Kasumi-1 (cell line): ENCODE results near the gene GALNT10.

Experiments used
- DNase-seq, 2 experiments: peaks; one replicate each; lab custom pipeline; 2025; lab: John Stamatoyannopoulos, UW

The GALNT10 gene

DNA sequence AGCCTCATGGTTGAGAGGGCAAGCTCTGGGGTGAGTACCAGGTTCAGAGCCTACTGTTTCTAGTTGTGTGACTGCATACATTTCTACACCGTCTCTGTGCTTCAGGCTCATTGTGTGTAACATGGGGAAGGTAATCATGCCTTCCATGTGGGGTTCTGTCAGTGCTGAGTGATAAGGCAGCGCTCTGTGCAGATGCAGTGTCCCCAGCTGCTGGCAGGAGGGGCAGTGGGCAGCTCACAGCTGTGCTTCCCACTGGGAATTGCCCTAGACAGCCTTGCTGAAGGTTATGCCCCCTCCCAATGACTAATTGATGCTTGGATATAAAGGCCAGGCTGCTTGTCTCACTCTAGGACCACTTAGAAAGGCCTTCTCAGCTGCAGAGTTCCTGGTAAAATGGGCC lies 133.5 kb downstream of the GALNT10 start:
- no peak for DNase-seq

DNA sequence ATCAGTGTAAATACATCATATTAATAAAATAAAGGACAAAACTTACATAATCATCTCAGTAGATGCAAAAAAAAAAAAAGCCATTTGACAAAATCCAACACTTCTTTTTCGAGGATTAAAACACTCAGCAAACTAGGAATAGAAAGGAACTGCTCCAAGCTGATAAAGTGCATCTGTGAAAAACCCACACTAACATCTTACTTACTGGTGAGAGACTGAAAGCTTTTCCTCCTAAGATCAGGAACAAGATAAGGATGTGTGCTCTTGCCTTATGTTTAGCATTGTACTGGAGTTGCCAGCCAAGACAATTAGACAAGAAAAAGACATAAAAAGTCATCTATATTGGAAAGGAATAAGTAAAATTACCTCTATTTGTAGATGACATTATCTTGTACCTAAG lies 135.0 kb downstream of the GALNT10 start:
- DNase-seq: no peak

DNA sequence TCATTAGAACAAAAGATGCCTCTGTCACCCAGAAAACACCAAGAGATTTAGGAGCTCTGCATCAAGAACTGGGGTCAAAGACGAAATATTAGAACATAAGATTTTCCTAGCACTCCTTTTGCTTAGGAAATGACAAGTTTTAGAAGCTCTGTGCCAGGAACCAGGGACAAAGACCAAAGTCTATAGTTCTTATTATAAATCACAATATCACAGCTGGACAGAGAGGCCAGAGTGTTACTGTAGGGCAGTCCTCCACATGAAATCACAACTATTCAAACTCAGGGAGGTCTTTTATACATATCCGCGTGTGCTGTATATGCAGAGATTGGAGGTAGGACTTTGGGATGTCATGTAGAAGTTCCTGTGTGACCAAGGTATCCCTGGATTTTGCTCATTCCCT lies 138.5 kb downstream of the GALNT10 start:
- DNase-seq: no peak

DNA sequence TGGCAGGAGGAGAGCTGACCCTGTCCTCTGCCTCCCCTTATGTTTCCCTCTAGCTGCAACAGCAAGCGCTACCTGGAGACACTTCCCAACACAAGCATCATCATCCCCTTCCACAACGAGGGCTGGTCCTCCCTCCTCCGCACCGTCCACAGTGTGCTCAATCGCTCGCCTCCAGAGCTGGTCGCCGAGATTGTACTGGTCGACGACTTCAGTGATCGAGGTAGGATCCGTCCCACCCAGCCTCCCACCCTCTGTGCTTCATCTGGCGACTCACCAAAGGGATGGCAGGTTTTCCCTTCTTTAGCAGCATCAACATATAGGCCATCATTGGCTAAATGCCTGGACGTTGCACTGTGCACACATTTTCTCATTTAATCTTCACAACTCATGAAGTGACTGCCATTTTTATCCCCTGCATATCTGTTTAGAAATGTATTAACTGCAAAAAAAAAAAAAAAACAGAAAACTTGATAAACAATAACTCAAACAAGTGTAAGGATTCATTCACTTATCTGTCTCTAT lies 139.0 kb downstream of the GALNT10 start:
- DNase-seq: no peak

DNA sequence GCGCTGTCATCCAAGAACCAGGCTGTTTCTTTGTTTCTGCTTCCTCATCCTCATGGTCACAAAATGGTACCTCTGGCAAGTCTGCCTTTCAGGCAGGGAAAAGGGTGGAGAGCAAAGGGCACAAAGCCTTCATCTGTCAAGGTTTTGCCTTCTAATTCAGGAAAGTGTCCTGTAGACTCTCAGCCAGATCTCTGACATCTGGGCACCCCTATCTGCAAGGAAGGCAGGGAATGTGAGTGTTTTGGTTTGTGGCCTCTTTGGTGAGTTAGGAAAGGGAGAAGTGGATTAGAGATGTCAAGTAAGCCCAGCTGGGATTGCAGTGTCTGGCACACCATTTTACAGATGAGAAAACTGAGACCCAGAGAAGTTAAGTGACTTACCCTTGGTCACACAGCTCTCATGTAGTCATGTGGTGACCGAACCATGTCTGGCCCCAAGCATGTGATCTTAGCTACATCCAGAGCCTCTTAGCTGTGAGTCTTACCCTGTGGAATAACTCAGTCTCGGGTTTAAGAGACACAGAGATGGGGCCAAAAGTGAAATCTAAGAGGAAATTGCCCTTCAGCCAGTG lies 139.6 kb downstream of the GALNT10 start:
- no peak for DNase-seq

DNA sequence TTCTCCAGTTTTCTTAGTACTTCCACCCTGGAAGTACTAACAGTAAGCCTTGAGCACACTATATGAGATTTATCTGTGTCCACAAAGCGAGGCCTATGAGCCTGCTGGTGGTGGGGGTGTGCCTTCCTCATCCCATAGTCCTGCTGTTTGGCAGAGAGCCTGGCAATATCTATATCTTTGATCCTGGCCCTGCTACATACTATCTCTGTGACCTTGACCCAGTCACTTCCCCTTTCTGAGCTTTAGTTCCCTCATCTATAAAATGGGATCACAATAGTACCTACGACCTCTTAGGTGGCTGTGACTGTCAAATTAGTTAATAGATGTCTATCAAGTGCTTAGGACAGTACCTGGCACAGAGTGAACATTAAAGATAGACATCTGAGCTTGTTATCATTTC lies 140.7 kb downstream of the GALNT10 start:
- DNase-seq: no peak

DNA sequence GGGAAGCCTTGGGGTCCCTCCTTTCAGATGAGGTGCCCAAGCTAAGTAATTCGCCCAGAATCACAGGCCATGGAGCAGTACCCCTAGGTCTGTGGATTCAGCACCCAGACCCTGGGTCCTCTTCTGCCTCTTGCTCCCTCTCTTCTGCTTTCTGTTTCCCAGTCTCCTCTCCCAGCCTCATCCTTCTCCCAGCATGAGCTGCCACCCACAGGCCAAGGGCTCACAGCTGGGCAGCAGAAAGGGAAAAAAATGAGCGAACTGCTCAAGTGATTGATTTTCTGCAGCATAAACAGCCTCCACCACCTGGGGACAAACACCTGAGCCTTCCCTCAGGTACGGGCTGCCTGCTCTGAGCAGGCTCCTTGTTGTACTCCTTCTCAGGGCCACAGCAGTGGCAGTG lies 141.4 kb downstream of the GALNT10 start:
- DNase-seq: no peak

DNA sequence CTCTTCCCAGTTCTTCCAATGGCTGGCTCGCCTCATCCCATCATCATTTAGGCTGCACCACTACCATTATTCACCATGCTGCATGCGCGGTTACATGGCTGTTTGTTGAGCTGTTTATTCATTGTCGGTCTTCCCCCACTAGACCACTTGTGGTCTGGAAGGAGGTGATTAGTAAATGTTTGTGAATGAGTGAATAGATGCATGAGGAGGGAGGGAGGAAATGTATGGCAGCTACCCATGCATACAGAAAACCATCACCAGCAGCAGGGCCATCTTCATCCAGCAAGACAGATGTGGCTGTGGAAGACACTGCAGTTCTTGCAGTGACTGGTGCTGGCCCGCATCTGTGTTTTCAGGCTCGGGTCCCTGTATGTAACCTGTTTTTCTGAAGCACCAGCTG lies 141.9 kb downstream of the GALNT10 start:
- DNase-seq: no peak

DNA sequence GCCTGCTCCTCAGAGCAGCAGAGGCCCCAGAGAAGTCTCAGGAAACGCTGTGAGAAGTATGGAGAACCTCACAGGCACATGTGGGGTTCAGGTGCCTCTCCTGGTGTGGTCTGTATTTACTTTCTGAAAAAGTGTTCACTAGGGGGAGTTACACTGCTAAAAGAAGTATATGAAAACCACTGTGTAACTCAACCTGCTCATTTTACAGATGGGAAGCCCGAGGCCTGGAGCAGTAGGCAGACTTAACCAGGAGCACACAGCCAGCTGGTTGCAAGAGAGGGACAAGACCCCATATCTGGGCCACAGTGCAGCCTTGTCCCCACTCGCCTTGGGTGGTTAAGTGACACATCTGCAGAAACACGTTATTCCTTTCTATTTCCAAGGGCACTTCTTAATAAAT lies 142.5 kb downstream of the GALNT10 start:
- DNase-seq: no peak

DNA sequence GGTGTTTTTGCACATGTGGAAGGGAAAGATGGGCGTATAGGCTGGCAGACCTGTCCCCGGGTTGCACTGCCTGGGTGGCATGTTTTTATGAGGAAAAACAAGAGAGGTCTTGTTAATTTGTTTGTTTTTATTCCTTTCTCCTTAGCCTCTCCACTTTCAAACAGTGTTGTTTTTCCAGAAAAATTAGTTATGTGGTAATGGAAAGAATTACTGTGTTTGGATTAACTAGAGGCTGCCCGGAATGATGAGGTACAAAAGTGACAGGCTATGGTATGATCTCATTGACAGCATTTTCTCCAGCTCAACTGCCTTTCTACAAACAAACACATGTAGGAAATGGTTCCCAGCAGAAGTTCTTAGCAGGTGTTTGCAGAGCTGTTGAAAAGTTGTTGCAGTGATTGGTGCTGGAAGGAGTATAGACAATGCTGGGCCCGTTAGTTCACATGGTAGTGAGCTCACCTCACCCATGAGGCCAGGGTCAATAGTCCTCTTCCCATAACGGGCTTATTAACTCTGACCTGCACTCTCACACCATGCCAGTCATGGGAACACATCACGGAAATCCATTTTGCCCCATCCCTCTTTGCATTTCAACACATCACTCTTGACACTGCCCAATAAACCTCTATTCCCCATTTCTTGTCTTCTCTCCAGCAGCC lies 144.0 kb downstream of the GALNT10 start:
- no peak for DNase-seq

DNA sequence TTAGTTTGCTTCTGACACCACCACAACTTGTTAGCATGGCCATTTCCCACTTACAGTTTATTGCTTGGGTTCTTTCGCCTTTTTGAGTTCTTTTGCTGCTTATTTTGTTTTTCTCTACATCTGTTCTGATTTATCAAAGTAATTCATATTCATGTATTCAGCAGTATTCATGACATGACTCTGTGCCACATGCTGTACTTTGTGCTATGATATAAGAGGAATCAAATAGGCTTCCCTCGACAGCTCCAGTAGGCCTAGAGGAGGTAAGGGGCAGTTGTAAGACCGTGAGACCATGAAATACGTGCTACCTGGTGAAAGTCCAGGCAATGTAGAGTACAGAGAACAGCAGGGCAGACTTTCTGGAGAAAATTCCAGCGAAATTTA lies 144.5 kb downstream of the GALNT10 start:
- DNase-seq: no peak

DNA sequence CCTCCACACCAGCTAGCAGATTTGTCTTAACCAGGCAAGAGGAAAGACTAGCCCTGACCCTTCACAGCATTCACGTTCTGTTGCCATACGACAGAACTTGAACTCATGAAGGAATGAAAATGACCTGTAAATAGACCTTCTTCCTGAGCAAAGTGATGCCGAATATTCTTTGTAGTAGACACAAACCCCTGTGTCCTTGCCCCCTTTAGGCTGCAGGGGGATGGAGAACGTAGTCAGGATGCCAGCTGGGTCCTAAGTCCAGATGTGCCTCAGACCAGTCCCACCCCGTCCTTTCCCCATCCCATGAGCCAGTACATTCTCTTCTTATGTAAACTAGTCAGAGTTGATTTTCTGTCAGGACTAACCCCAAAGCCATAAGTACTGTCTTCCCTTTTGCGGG lies 151.1 kb downstream of the GALNT10 start:
- no peak for DNase-seq

DNA sequence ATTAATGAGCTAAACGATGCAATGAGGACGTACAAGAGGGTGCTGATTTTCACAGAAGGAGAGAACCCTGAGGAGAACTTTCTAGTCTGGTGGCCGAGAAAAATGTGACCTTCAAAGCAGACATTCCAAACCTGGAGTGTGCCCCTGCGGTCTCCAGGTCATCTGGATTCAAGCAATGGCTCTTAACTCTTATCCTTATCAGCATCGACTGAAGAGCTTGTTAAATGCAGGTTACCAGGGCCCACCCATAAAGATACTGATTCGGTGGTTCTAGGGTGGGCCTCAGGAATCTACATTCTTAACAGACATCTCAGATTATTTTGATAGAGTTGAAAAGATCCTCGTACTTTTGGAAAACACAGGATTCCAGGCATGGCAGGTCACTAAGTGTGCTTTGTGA lies 151.7 kb downstream of the GALNT10 start:
- DNase-seq: no peak

DNA sequence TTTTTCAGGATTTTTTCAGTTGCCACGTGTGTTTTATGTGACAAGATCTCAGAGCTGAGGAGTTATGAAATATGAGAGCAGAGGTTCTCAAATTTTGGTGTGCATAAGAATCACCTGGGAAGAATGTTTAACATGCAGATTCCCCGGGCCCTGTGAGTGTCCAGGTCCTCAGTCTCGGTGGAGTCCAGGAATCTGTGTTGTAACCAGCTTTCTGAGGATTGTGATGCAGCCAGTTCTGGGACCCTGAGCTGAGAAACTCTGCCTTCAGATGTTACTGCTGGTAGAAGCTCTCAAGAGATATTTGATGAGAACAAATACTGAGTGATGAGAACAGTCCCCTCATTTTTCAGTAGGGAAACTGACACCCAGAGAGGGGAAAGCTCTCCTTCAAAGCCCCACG lies 152.4 kb downstream of the GALNT10 start:
- DNase-seq: no peak

DNA sequence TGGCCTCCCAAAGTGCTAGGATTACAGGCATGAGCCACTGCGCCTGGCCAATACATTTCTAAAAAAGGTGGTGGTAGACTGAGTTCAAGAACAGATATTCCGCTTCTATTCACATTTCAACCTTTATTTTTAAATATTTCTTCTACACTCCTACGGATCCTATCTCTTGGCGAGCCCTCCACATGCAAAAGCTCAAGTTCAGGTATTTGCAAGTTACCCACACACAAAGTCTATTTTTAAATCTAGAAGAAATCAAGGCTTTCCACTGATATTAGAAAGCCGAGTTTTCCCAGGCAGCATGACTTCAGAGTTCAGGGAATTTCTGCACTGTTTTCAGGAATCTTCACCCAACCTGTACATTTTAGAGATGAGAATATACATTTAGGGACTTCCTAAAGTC lies 153.9 kb downstream of the GALNT10 start:
- DNase-seq: no peak

DNA sequence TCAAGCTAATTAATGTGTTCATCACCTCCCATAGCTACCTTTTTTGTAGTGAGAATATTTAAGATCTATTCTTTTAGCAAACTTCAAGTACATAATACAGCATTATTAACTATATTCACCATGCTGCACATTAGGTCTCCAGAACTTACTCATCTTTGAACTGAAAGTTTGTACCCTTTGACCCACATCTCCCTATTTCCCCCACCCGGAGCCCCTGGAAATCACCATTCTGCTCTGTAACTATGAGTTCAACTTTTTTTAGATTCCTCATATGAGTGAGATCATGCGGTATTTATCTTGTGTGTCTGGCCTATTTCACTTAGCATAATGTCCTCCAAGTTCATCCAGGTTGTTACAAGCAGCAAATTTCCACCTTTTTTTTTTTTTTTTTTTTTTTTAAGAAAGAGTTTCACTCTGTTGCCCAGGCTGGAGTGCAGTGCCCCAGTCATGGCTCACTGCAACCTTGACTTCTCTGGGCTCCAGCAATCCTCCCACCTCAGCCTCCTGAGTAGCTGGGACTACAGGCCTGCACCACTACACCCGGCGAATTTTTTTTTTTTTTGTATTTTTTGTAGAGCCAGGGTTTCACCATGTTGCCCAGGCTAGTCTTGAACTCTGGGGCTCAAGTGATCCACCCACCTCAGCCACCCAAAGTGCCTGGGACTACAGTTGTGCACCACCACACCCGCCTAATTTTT lies 154.9 kb downstream of the GALNT10 start:
- no peak for DNase-seq

DNA sequence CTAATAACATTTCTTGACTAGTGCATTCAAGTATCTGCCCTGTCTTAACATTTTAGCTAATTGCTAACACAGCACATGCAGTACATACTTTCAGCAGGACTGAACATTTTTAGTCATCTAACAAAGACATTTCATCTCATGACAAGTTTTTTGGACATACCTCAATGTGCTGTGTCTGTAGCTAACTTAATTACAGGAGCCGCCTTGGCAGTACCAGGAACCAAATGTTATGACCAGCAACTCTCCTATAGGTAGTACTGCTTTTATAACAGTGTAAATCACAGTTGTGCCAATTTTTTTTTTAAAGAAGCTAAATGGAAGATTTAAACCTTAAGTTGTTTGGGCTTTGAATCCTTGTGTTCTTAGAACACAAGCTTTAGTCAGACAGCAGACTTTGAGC lies 155.9 kb downstream of the GALNT10 start:
- DNase-seq: no peak

DNA sequence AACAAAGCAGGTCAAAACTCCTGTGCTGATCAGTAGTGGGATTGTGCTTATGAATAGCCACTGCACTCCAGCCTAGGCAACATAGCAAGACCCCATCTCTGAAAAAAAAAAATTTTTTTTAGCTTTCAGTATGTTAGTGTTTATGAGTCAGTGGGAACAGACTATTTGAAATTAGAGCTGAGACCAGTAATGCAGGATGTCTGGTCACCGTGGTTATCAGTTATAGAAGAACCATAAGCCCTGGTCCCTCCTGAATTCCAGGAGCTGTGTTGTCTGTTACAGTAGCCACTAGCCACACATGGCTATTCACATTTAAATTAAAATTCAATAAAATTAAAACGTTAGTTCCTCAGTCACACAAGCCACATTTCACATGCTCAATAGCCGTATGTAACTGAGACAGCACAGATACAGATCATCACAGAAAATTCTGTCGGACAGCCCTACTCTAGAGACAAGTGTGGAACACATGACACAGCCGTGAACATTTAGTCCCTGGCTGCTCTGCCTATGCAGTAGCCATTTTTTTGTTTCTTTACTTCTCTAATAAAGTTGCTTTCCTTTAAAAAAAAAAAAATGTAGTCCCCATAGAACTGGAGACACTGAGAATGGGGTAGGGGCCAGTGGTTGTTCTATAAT lies 159.2 kb downstream of the GALNT10 start:
- DNase-seq: no peak

DNA sequence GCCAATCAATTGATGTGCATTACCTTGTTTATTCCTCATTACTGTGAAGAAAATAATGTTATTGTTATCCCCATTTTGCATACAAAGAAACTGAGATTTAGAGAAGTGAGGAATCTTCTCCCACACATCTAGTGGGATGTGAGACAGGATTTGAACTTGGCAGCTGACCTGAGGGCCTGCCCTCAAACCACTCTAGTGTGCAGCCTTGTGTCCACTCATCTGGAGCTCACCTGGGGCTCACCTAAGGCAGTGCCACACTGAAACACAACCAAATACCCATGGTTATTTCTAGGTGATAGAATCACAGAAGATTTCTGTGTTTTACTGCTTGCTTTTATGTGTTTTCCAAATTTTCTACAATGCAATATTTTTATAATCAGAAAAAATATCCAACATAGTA lies 160.6 kb downstream of the GALNT10 start:
- no peak for DNase-seq

DNA sequence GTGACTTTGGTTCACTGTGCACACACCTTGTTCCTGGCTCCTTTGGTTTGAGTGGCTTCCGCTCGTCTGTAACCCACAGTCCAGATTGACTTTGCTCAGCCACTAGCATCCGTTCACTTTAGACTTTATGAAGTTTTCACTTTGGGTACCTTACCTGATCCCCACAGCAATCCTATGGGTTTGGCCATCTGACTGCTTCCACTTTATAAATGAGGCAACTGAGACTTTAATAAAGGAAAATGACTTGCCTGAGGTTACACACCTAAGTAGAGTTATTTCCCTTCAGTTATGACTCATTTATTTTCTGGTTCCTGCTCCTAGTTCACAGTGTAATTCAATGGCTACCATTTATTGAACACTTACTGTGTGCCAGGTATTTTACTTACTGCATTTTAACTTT lies 161.0 kb downstream of the GALNT10 start:
- DNase-seq: no peak

DNA sequence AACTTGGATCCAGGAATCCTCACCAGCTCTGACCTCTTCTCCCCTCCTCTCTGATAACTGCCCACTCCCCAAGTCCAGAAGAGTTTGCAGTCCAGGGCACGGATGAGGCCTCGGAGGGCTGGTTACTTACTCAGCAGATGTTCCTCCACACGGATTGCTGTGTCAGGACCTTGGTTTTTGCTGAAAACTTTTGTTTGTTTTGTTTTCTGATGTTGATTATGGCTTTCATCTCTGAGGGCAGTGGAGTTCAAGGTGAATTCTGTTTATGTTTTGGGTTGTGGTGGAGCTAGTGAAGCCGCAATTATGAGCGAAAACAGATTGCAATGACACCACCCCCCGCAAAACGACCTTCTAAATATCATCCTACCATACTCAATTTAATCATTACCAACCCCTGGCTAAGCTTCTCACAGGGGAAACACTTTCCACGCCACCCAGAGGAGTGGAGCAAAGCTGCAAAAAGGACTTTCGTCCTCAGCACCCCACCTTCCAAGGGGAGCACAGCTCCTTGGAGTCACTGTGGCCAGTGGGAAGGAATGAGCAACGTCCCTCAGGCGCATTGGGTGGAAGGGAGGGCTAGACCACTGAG lies 162.5 kb downstream of the GALNT10 start:
- no peak for DNase-seq

DNA sequence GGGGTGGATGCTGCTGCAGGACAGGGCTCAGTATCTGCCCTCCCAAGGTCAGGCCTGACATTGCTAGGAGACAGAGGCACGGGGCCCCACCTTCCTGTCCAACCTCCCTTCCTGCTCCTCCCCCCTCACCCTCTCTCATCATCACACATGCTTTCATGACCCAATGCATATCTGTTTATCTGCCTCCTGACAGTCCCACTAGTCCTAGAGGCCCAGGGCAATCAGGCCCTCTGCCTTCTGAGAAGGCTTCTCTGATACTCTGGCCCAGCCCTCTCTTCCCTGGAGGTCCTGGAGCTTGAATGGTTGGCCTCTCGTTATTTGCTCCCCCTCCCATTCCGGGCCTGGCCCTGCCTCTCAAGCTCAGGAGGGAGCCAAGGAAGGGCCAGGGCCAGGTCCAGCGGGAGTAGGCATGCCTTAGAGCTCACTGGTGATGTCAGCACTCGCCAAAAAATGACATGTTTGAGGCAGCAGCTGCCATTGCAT lies 164.6 kb downstream of the GALNT10 start:
- DNase-seq: no peak
